Measurements from ENCODE around the gene HMGXB4. TPM values are rescaled to one million over a fixed set of nuclear protein-coding genes. Genes with fewer than 3 reads are reported as not detected.

The HMGXB4 gene
- total RNA-seq, result 10 to 100 TPM; 18.6 to 23.9 TPM

GRCh38 chr22:35257321-35258190 is at the start of gene HMGXB4:
Gene HMGXB4, plus strand, starts transcription at chr22:35257493. Its CDS starts 4,898 bp downstream, at chr22:35262391.
- intact Hi-C loops (cut with DNase I), result no loop called here
- TF ChIP-seq, protein P1, sequence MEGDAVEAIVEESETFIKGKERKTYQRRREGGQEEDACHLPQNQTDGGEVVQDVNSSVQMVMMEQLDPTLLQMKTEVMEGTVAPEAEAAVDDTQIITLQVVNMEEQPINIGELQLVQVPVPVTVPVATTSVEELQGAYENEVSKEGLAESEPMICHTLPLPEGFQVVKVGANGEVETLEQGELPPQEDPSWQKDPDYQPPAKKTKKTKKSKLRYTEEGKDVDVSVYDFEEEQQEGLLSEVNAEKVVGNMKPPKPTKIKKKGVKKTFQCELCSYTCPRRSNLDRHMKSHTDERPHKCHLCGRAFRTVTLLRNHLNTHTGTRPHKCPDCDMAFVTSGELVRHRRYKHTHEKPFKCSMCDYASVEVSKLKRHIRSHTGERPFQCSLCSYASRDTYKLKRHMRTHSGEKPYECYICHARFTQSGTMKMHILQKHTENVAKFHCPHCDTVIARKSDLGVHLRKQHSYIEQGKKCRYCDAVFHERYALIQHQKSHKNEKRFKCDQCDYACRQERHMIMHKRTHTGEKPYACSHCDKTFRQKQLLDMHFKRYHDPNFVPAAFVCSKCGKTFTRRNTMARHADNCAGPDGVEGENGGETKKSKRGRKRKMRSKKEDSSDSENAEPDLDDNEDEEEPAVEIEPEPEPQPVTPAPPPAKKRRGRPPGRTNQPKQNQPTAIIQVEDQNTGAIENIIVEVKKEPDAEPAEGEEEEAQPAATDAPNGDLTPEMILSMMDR (IDR thresholded peaks at IDR 0.05), result no peak
- peak within 1 kb of the TSS; percentile 88 to 90 for H3K9ac ChIP-seq (ENCODE audit: low read depth in 2 of 2, low read length in 2 of 2)

DNA sequence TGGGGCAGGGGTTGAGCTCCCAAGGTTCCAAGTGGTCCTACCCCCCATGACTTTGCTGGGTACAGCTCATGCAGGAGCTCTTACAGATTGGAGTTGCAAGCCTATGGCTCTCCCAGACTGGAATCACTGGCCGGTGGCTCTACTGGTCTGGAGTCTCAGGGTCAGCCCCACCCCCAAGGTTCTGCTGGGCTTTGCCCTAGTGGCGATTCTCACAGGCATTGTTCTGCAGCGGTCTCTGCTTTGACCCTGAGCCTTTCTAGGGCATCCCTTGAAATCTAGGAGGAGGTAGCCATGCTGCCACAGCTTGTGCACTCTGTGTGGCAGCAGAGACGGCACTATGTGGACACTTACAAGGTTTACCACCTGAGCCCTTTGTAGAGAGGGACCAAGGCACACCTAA is 49.3 kb upstream of the HMGXB4 start:
- no peak overlapping the region for H3K9ac ChIP-seq (ENCODE audit: low read depth in 2 of 2, low read length in 2 of 2)
- intact Hi-C loops (cut with DNase I), result no loop called here
- H3K9me3 ChIP-seq, result no peaks in the 10 kb centered on the region
- H3K4me1 ChIP-seq, result no peaks in the 10 kb centered on the region
- H3K4me3 ChIP-seq, result no peak overlapping the region
- H3K36me3 ChIP-seq, result no peaks in the 10 kb centered on the region
- peaks cover 4% of the 10 kb centered on the region for H3K27me3 ChIP-seq
- H3K27ac ChIP-seq, result no peak overlapping the region
- TF ChIP-seq, protein P1 (IDR thresholded peaks at IDR 0.05), result no peak
- DNase-seq, result no peak

More at GRCh38 chr22:35257321-35258190, at the start of gene HMGXB4:
- Histone ChIP-seq H3K36me3 (no peaks in the 10 kb centered on the region), H3K27ac (peak within 1 kb of the TSS; percentile 83), H3K27me3 (no peaks in the 10 kb centered on the region), H3K4me3 (peak within 1 kb of the TSS; percentile 76), H3K4me1 (no peaks in the 10 kb centered on the region), H3K9me3 (no peaks in the 10 kb centered on the region)
- DNase-seq, result peak; percentile 89

GRCh38 chr22:35209203-35209602 is 48.1 kb upstream of the HMGXB4 start:
- intact Hi-C loops (cut with DNase I), result no loop called here
- H3K9me3 ChIP-seq, result no peaks in the 10 kb centered on the region
- H3K27ac ChIP-seq, result no peak overlapping the region
- H3K9ac ChIP-seq (ENCODE audit: low read depth in 2 of 2, low read length in 2 of 2), result no peak overlapping the region
- H3K36me3 ChIP-seq, result no peaks in the 10 kb centered on the region
- TF ChIP-seq, protein P1 (IDR thresholded peaks at IDR 0.05), result no peak
- H3K4me1 ChIP-seq, result no peaks in the 10 kb centered on the region
- peaks cover 4% of the 10 kb centered on the region for H3K27me3 ChIP-seq
- H3K4me3 ChIP-seq, result no peak overlapping the region
- no peak for DNase-seq

- TF ChIP-seq, protein P1 (IDR thresholded peaks at IDR 0.05), result no peak
- intact Hi-C loops (cut with DNase I), result no loop called here
Measured at GRCh38 chr22:35212009-35212408, 45.3 kb upstream of the HMGXB4 start.

DNA sequence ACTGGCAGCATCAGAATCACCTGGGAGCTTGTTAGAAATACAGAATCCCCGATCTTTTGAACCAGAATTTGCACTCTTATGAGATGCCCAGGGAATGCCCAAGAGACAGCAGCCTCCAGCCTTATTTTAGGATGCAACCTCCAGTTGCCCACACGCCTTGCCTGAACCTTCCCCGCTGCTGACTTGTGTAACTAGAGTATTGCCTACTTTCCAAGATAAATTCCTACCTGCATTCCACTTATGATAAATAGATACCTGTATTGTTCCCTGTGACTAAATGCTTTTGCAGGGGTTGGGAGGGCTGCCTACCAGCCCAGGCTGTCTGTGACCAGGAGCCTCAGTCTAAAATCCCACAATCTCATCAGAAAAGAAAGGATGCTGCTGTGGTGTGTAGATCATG is 44.3 kb upstream of the HMGXB4 start:
- no peak for DNase-seq
- intact Hi-C loops (cut with DNase I), result no loop called here
- Histone ChIP-seq H3K4me1 (no peaks in the 10 kb centered on the region), H3K27me3 (no peaks in the 10 kb centered on the region), H3K27ac (no peak overlapping the region), H3K9me3 (no peaks in the 10 kb centered on the region), H3K9ac (ENCODE audit: low read depth in 2 of 2, low read length in 2 of 2) (no peak overlapping the region), H3K36me3 (no peaks in the 10 kb centered on the region), H3K4me3 (no peak overlapping the region)
- TF ChIP-seq, protein P1 (IDR thresholded peaks at IDR 0.05), result no peak

More at GRCh38 chr22:35212009-35212408, 45.3 kb upstream of the HMGXB4 start:
- Histone ChIP-seq H3K9me3 (no peaks in the 10 kb centered on the region), H3K4me3 (no peak overlapping the region), H3K36me3 (no peaks in the 10 kb centered on the region), H3K4me1 (no peaks in the 10 kb centered on the region), H3K27ac (no peak overlapping the region), H3K9ac (ENCODE audit: low read depth in 2 of 2, low read length in 2 of 2) (no peak overlapping the region), H3K27me3 (no peaks in the 10 kb centered on the region)
- no peak for DNase-seq

Data from colonic mucosa (tissue), 4 donors.